Hematopoietic multipotent progenitor cell (in vitro differentiated cells): ENCODE results near the gene SPTBN5. TPM values are rescaled to one million over a fixed set of nuclear protein-coding genes. Genes with fewer than 3 reads are reported as not detected.

ENCODE experiments used
- DNase-seq, 3 donors: peaks; one replicate each; pipeline ENCODE4 v3.0.0-alpha.2; 2011 to 2015; ENCODE audit warnings: low read depth in 2 of 3, low spot score in 2 of 3
- total RNA-seq: library from RNA; depleted of rRNA; stranded (reverse); fragments of >200 nt; gene quantifications from one replicate; pipeline ENCODE4 v1.2.3, GENCODE V29; 2012

SPTBN5 gene
- total RNA-seq, 1 donor = under 0.01 TPM

DNA sequence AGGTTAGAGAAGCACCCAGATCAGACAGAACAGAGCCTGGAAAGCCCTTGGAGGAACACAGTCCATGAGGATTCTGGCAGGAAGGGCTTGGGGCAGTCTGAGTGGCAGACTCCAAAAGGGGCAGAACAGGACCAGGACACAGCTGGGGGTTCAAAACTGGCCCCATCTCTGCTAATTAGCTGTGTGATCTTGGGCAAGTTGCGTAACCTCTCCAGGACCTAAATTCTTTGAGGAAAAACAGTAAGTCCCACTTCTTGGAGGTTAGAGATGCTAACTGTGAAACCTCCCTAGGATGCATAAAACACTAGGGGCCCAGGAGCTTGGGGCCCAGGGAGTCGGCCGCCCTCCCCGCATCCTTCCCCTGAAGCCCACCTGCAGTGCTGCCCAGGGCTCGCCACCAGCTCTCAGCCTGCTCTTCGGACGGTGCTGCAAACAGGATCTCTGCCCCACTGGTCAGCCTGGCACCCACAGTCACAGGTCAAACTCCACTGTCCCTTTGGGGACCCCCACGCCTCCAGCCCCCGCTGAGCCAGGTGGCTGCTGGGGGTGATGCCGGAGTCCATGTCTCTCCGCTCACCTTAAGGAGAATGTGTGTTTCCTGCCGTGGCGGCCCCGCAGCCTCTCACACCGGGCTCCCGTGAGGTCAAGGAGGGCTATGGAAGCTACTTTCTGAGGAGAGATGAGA is 43.2 kb downstream of the SPTBN5 start:
- DNase-seq = no peak

DNA sequence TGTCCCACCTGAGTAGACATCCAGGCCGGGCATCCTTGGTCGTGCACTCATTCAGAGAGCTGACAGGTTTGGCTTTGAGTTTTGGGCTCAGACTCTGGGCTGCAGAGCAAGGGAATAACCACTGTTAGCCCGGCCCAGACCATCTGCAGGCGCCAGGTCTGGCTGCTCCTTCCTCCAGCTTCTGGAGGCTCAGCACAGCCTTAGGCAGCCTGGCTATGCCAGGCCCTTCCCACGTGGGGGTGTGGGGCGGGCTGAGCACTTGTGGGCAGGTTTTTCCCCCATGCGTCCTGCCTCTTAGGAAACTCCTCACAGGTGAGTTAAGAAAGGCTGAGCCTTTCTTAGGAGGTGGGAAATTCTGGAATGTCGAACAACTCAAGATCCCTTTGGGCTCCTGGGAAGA is 44.0 kb downstream of the SPTBN5 start:
- no peak for DNase-seq

DNA sequence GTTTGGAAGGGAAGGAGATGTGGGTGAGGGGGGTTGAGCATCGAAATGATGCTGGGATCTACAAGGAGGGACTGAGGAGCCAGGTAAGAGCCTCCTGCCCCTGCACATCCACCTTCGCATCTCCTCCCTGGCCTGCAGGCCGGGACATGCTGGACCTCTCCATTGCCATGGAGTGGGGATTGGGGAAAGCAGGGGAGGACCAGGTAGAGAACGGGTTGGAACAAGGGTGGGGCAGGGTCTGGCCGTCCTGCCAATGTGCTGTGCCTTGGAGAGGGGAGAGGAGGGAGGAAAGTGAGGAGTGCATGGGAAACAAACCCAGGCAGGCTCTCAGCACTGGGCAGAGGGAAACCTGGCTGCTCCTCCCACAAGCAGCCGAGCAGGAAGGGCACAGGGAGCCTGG is 44.6 kb downstream of the SPTBN5 start:
- DNase-seq = no peak

DNA sequence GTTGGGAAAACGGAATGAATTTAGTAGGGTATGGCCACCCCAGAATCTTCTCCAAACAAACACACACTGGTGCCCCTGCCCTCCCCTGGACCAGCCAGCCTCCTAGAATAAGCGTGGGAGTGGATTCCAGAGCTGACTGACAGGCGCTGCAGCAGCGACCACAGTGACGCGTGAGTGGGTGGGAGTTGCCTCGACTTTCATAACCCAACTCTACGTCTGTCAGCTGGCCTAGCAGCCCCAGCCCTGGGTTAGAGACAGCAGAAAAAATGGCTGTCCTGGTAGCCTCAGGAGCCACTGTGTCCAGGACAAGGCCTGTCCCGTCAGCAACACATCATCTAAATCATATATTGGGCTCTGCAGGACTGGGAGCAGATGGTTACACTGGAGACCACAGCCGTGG is 45.2 kb downstream of the SPTBN5 start:
- DNase-seq = no peak

DNA sequence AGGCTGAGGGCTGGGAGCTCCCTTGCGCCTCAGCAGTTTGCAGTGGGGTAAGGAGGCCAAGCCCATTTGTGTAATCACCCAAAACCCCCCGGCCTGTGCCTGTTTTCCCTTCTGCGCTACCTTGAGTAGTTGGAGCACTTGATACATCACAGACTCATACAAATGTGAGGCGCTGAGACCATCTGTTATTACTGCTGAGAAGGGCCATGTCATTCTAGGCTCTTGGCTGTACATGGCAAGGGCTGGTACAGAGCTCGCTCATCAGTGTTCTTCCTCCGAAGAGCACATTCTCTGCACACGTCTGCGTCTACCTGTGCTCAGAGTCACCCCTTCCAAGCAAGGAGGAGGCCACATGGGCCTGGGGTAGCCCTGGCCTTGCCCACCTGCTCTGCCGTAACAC is 45.9 kb downstream of the SPTBN5 start:
- no peak for DNase-seq

DNA sequence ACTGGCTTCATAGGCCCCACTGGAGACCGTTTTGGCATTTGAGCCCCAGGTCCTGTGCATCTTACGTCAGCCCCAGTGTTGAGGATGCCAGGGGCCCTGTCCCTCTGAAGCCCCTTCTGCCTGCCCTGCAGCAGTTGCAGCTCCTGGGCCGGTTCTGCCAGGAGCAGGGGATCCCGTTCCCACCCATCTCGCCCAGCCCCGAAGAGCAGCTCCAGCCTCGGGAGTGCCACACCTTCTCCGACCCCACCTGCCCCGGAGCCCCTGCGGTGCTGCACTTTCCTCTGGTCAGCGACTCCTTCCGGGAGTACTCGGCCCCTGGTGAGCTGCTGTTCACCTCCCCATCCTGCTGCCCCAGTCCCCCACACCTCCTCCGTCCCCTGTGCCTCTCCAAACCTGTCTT is 46.6 kb downstream of the SPTBN5 start:
- DNase-seq = no peak

DNA sequence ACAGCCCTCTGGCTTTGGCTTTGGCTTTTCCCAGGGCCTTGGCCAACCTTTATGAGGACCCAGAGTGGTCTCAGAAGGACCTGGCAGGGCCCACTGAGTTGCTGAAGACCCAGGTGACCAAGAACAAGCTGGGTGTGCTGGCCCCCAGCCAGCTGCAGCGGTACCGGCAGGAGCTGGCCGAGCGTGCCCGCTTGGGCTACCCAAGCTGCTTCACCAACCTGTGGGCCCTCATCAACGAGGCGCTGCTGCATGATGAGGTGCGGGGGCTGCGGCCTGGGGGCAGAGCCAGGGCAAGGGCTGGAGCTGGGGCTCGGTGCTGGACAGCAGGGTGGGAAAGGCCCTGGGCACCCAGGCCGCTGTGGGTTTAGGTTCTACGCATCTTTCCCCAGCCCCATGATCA is 49.0 kb downstream of the SPTBN5 start:
- DNase-seq = no peak

DNA sequence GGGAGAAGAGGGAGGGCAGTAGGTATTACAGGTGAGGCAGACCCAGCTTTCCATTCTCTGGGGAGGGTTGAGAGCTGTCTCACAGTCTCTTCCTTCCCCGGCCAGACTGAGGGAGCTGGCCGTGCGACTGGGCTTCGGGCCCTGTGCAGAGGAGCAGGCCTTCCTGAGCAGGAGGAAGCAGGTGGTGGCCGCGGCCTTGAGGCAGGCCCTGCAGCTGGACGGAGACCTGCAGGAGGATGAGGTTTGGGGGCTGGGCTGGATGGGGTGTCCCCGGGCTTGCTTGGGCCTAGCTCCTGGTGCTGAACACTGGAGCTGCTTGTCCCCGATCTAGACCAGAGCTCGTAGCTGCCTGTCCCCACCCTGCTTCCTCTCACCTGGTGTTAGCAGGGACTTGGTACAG is 50.3 kb downstream of the SPTBN5 start:
- DNase-seq = no peak

DNA sequence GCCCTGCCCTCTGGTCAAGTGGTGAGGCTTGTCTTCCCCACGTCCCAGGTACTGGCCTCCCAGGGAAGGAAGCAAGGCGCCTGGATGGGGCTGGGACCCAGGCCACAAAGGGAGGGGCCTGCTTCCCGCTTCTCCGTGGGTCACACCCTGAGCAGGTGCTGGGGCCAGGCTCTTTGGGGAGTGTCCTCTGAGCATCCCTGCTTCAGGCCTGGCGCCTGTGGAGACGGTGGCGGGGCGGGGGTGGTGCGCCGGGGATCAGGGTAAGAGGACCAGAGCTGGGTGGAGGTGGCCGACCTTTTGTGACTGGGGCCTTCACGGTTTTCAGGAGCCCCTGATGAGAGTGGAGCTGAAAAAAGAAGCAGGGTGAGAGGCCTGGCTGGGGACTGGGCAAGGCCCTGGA is 51.6 kb downstream of the SPTBN5 start:
- no peak for DNase-seq

DNA sequence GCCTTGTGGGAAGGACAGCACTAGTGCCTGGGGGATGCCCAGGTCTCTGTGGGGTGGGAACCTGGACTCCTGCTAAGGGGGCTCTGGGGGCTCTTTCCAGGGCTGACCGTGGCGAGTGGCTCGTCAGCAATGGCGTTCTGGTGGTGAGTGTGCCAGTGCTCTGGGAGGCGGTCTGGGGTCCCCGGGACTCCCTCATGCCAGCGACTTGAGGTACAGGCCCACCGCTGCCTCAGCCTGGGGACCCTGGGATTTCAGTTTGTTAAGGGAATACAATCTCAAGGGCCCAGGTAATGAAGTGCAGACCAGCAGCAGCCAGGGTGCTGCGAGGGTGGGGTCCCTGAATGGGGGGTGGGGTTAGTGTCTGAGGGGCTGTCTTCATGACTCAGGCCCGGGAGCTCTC is 52.7 kb downstream of the SPTBN5 start:
- no peak for DNase-seq

DNA sequence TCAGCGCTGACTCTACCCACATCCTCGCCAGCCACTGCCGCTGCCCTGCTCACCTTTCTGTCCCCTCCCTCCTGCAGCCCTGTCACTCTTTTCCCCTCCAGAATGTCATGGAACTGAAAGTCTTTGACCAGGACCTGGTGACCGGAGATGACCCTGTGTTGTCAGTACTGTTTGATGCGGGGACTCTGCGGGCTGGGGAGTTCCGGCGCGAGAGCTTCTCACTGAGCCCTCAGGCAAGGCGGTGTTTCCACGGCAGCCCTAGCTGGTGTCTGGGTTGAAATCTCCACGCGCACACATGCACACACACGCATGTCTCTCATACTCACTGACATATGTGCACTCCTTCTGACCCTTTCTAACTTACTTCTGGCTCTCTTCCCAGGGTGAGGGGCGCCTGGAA is 53.2 kb downstream of the SPTBN5 start:
- DNase-seq = no peak

DNA sequence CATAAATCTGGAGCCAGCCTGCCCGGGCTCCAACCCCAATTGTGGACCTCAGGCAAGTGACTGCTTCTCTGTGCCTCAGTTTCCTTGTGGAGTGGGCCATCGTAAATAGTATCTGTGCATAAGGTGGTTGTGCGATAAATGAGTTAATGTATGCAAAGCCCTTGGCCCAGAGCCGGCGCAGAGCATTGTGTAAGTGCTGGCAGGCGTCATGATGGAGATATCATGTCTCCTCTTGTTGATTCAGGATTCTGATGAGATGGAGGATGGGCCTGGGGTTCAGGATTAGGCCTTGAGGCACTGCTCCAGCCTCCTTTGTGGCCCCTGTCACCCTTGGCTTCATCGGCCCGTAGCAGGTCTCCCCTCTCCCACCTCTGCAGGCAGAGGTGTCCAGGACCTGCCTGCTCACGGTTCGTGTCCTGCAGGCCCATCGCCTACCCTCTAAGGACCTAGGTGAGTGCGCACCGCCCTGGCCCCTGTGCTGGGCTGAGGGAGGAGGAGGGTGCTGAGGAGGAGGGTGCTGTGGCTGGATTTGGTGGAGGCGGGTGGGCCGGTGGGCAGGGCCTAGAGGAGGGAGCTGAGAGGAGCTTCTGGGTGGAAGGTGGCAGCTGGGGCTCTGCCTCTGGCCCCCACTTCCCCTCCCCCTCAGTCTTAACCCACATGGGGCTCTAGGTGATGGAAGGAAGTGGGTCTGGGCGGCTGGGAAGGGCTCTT is 53.9 kb downstream of the SPTBN5 start:
- no peak for DNase-seq

DNA sequence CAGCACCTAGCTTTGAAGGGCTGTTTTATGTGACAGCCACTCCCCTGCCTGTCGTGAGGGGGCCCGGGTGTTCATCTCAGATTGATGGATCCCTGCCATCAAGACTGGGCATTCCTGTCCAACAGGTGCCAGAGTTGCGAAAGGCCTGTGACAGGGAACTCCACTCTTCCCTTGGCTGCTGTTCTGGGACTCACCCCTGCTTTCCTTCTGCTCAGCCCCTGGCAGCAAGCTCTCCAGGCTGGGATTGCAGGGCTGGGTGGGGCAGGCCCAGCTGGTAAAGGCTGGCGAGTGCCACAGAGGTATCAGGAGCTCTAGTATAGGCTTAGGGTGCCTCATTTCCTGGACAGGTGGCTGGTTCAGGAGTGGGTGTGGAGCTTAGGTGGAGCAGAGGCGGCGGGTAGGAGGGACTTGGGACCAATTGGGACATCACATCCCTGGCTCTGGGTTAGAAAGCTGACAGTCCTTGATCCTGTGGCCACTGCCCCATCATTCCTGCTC is 55.4 kb downstream of the SPTBN5 start, which contains the start of gene PLA2G4B:
TSS of gene PLA2G4B (plus strand) at position 448 of the 498 bp plus-strand sequence. CDS start 67 bp downstream, outside the sequence.
- no peak for DNase-seq

DNA sequence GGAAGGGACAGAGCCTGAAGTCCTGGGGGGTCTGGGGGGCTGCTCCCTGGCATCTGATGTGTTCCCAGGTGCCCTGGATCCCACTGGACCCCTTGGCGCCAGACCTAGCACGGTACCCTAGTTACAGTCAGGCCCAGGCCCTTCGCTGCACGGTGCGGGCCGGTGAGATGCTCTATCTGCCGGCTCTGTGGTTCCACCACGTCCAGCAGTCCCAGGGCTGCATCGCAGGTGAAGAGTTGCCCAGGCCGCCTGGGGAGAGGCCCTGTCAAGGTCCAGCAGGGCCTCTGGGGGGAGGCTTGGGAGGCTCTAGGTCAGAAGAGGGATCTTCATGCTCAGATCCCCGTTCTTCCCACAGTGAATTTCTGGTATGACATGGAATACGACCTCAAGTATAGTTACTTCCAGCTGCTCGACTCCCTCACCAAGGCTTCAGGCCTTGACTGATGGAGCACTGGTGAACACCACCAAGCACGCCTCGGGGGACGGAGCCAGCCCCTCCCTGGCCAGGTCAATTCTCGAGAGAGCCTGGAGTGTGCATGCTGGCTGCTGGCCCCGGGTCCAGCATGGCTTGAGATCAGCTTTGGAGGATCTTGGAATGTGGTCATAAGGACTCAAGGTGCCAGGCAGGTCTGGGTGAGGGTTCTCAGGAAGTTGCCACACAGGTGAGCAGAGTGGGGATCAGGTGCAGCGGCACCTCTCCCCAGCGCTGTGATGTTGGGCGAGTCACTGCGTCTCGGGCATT is 57.0 kb downstream of the SPTBN5 start:
- no peak for DNase-seq

DNA sequence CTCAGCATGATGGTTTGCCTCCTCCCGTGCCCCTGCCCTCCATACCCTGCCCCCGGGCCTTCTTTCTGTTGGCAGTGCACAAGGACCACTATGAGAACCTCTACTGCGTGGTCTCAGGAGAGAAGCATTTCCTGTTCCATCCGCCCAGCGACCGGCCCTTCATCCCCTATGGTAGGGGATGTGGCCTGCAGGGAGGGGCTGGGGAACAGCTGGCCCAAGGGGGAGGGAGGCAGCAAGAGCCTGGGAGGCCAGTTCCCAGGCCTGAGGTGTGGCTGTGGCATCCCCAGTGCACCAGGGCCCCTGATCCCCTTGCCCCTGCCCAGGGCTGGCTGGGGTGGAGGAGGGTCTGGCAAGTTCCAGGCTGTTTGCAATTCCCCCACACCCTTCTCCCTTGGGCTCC is 57.8 kb downstream of the SPTBN5 start:
- DNase-seq = no peak

DNA sequence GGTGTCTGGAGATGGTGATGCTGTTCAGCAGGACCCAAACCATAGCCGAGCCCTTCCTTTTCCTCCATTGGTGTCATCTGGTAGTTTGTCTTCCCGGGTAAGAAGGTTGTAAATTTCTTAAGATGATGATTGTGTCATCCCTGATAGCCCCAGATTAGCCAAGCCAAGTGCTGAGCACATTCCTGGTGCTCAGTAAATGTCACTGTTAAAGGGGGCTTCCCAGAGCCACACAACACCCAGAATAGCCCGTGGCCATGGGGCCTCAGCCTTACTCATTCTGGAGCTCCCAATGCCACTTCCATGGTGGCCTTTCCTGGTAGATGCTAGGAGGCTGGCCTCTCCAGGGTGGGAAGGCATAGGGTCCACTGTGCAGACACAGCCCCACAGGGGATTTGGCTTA is 59.8 kb downstream of the SPTBN5 start:
- DNase-seq = no peak

DNA sequence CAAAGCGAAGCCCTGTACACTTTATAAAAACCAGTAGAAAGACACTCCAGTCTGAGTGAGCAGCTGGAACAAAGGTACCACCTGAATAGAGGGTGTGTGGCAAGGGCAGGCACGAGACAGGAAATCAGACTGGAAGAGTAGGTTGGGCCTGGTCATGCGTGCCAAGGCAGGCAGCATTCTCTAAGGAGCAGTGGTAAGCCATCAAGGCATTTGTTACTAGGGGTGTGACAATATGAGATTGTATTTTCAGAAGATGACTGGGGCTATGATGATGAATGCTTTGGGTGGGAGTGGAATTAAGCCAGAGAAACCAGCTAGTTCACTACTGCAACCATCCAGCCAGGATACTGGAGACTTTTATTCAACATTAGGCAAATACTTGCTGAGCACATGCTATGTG is 61.0 kb downstream of the SPTBN5 start:
- no peak for DNase-seq

DNA sequence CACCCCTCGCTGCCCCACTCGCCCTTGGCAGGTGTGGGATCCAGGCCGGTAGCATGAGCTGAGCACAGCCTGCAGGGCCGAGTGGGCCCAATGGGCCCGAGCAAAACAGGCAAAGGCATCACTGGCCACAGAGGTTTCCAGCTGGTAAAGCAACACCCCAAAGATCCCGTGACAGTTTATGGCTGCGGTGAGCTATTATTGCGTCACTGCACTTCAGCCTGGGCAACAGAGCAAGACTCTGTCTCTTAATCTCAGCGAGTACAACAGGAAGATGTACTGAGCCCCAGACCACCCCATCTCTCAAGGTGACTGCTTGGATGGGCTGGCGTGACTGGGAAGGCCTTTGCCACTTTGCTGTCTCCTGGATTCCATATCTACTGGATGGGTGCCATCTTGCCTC is 61.6 kb downstream of the SPTBN5 start:
- no peak for DNase-seq

DNA sequence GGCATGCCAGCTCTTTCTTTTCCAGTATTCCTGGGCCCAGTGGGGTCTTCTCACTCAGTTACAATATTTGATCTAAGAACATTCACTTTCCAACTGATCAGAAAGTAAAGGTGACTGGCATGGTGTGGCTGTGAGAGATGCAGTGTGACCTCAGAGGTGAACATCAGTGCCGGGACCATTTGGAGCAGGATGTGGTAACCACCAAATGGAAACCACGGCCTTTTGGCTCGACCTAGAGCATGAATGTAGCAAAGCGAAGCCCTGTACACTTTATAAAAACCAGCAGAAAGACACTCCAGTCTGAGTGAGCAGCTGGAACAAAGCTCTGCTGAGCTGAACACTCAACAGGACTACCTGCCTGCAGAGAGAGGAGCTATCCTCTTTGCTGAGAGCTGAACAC is 62.6 kb downstream of the SPTBN5 start:
- peak in 1 of 3 donors; percentile 59 for DNase-seq

DNA sequence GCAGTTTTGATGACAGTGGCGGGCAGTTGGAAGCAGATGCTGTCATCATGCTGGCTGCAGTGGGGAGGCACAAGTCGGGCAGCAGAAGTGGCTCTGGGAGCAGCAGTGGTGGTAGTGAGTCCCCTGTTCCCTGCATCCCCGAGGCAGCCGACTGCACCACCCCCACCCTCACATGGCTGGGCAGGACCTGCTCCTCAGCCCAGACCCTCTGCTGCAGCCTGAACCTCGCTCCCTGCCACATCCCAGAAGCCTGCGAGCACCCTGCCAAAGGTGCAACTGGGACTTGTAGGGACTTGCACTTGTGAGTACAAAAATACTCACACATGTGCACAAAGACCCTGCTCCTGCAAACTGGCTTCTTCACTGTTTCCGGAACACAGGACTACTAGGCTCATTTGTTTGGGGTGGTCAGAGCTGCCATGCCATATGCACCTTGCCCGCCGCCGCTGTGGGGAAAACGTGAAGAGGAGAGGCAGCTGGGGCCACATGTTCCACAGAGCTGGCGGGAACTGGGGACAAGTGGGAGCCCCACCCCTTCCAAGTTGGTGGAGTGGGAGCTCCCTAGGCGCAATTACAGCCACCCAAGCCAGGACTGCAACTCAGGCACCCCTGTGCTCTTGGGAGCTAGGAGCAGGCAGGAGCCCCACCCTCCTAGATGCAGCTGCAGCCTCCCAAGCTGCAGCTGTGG is 63.8 kb downstream of the SPTBN5 start:
- no peak for DNase-seq

DNA sequence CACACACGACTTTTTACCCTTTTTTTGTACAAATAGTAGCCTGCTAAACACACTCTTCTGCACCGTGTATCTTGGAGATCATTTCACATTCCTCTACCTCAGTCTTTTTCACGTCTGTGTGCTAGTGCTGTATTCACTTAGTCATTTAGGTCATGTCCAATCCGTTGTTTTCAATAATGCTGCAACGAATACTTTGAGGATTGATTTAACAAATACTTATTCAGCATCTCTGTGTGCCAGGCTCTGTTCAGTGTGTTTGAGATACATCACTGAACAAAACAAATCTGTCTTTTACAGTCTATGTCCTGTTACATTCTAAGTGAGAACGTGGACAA is 65.1 kb downstream of the SPTBN5 start:
- no peak for DNase-seq
